NCI-H1105 treated with DMSO at 0.1 percent for 48 hours (cell line): Measurements from ENCODE around the gene JMJD7.

ENCODE experiments used
- DNase-seq: peaks from one replicate; lab custom pipeline; 2025; lab: John Stamatoyannopoulos, UW

JMJD7 gene

DNA sequence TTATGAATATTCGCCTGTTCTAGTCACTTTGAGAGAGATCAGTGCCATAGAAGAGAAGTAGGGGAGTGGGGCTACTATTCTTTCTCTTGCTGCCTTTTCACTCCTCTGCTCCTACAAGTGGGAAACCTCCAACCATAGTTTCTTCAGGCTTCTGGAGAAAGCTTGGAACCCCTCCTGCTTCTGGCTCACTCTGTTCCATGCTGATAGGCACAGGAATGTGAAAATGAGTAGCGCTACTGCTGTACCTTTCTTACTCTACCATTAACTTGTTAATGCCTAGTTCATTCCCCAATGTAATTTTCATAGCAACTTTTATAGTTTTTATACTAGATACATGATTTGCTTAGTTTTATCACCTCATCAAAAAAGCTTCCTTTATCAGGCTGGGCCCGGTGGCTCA lies 26.7 kb upstream of the JMJD7 start:
- no peak for DNase-seq

DNA sequence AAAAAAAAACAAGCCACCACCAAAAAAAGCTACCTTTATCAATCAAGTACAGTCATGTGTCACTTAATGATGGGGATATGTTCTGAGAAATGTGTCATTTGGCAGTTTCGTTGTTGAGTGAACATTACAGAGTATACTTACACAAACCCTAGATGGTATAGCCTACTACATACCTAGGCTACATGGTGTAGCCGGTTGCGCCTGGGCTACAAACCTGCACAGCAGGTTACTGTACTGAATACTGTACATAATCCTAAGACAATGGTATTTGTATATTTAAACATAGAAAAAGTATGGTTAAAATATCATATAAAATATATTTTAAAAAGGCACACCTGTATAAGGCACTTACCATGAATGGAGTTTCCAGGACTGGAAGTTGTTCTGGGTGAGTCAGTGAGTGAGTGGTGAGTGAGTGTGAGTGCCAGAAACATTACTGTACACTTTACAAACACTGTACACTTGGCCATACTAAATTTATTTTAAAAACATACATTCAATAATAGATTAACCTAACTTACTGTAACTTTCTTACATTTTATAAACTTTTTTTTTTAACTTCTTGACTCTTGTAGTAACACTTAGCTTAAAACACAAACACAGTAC lies 25.9 kb upstream of the JMJD7 start:
- DNase-seq: no peak

GRCh38 chr15:41804361-41804760 lies 23.5 kb upstream of the JMJD7 start:
- DNase-seq: no peak

DNA sequence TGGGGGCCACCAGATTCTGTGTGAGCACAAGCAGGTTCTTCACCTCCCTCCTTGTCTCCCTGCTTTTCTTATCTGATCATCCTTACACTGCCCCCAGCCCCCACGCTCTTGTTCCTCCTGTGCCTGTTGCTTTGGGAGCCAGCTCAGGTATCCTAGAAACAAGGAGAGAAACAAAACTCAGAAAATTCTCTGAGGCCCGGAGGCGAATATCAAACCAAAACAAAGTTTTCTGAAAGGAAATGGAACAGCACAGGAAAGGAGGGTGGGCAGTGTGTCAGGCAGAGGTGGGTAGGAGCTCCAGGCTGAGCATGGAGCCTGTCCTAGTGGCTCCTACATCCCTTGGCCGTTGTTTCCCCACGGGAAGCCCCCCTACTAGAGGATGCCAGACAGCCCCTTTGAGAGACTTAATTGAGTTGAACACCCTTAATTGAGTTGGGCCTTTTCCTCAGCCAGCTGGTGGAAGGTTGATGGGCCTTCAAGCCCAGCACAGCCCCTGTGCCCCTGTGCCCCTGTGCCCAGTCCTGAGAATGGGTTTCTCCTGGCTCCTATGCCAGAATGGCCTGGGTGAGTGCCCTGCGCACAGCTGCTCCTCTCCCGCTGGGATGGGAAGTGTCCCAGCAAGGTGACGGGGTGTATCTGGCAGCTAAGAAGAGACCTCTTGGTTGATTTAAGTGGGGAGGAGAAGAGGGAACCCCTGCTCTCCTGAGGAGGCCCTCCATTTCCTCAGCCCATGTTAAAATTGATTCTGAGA lies 22.8 kb upstream of the JMJD7 start:
- no peak for DNase-seq

DNA sequence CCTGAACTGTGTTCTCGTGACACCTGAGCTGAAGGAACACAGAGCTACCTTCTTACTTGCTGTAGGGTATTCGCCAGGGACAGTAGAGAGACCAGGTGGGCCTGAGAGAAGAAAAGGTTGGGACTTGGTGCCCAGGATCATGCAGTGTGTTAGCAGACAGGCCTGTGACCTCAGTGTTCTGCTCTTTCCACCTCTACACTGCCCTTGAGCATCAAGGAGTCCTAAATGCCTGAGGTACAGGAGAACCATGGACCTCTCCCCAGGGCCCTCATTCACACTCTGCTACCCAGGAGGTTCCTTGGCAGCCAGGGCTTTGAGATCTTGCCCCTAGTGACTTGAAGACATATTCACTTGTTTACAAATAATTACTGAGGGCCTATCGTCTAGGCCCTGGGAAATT lies 22.2 kb upstream of the JMJD7 start:
- no peak for DNase-seq

DNA sequence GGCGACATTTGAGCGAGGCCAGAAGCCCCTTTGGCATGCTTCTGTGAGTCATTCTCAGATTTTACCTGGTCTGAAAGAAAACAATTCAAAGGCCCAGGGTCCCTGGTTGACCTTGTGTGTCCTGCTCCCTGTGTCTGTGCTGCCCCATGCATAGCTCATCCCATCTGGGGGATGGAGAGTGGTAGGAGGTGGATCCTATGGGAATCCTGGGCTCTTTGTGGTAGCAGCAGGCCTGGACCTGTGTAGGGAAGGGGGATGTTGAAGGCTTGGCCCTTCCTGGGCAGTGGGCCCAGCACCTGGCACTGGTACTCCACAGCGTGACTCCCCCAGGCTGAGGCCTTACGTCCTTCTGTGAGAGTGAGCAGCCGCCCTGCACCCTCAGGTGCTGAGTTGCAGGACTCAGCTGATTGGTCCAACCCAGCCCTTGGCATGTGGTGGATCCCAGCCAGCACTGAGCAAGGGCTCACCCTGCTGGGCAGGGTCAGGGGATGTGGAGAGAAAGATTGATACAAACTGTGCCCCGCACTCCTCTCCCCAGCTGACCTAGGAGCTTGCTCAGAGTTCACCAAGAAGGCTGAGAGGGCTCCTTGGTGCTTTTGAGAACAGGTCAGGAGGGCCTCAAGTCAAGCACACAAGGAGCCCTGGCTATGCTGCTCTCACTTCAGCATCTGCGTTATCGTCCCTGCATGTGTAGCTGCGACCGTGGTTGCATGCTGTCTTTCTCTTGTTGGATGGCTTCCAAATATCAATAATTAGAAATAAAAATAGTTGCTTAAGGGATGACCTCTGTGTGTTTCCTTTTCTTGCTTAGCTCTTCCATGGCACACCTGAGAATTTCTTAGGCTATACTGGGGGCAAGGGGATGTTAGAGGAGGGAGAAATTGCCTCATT lies 21.4 kb upstream of the JMJD7 start:
- DNase-seq: peak; percentile 18

DNA sequence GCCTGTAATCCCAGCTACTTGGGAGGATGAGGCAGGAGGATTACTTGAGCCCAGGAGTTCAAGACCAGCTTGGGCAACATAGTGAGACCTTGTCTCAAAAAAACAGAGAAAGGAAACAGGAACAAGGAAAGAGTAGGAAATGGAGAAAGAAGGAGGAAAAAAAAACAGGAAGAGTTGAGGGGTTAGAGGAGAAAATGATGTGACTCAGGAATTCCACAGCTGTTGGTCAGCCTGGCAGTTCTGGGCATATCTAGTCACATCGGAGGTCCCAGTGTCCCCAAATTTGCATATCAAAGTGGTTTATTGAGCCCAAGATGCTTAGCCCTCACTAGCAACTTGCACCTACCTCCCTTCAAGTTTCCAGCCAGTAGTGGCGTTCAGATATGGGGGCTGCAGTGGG lies 18.8 kb upstream of the JMJD7 start:
- DNase-seq: no peak

DNA sequence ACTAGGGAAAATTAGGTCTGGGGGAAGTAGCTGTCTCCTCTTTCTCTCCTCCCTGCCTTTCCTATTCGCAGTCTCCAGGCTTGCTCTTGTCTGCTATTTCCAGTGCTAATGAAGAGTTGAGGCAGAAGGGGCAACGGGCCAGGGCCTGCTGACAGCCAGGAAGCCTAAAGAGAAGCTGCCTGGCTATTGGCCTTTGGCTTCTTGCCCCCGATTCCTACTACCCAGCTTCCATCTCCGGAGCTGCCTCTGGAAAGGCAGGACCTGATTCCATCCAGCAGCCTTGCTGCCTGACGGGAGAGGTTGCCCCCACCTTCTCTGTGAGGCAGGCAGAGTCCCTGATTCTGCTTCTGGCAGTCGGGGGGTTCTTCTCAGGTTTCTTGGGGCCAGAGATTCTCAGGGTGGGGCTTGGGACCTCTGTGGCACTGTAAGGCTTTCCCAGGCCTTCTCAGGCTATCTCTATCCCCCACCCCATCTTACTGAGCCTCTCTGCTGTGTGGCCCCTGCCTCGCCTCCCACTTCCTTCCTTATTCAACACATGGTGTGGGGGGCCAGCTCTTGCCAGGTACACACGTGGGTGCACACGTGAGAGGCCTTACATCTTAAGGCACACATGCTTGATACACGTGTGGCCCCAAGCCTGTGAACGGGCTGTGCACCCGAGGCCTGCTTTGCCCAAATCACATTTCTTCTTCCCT lies 18.2 kb upstream of the JMJD7 start:
- no peak for DNase-seq

GRCh38 chr15:41810651-41811431 lies 17.1 kb upstream of the JMJD7 start:
- DNase-seq: no peak

DNA sequence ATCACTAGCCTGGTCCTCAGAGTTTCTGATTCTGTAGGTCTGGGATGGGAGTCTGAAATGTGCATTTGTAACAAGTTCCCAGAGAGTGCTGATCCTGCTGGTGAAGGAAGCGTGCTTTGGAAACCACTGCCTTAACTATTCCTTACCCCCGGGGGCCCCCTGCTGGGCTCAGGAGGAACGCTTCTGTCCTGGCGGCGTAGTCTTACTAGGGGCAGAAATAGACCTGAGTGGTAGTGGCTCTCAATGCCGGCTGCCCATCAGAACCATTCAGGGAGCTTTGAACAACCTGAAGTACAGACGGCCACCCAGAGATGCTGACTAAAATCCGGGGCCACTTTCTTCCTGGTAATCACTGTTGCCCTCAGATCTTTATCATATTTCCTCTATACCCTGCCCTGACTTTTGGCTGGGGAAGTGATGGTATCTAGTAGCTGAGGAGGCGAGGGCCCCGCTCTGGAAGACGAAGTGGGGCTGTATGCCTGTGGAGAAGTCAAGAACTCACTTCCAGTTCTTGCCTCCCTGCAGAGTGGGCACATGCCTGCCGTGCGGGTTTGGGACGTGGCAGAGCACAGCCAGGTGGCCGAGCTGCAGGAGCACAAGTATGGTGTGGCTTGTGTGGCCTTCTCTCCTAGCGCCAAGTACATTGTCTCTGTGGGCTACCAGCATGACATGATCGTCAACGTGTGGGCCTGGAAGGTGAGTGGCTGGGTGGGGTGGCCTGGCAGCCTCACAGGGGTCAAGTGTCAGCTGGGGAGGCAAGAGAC lies 16.3 kb upstream of the JMJD7 start:
- DNase-seq: peak; percentile 44

GRCh38 chr15:41812820-41813375 lies 15.0 kb upstream of the JMJD7 start:
- no peak for DNase-seq

DNA sequence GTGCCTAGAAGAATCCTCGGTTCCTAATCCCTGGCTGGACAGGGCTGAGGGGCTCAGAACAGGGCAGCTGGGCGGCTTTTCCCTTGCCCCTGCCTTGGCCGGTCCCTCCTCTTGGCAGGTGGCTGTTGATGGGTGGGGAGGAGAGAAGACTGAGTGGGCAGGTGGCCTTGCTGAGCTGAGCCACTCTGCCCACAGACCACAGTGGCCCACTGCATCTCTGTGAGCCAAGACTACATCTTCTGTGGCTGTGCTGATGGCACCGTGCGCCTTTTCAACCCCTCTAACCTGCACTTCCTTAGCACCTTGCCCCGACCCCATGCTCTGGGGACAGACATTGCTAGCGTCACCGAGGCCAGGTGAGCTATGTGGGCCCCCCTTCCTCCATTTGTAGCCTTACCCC lies 14.5 kb upstream of the JMJD7 start:
- DNase-seq: no peak

DNA sequence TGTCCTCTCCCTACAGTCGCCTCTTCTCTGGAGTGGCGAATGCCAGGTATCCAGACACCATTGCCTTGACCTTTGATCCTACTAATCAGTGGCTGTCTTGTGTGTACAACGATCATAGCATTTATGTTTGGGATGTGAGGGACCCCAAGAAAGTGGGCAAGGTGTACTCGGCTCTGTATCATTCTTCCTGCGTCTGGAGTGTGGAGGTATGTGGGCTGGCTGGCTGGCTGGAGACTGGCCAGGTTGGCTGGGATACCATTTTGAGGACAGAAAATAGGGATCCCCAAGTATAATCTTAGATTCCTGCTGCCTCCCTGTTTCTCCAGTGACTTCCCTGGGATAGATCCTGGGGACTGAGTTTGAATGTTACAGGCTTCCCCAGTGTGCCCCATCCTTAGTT lies 13.4 kb upstream of the JMJD7 start:
- no peak for DNase-seq

DNA sequence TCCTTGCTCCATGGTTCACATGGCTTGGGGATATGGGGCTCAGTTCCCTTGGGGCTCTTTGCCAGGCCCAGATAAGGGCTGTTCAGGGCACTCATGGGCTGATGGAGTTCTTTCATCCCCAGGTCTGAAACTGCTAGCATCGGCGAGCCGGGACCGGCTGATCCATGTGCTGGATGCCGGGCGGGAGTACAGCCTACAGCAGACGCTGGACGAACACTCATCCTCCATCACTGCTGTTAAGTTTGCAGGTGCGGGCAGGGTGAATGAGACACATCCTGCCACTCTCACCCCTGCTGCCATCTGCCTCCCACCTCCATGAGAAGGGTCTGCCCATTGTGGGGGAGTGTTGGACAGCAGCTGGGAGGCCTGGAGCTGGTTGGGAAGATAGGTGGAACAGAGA lies 11.1 kb upstream of the JMJD7 start:
- no peak for DNase-seq

DNA sequence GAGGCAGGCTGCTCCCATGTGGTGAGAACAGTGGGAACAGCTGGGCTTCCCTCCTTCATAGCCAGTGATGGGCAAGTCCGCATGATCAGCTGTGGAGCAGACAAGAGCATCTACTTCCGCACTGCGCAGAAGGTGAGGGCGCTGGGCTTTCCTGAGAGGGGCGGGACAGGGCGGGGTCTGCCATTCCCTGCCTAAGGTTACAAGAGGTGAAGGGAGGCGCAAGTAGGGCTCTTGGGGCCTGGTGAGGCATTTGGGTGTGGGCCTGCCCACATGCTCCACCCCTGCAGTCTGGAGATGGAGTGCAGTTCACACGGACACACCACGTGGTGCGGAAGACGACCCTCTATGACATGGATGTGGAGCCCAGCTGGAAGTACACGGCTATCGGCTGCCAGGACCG lies 10.6 kb upstream of the JMJD7 start:
- DNase-seq: no peak

- no peak for DNase-seq
Measured at GRCh38 chr15:41817781-41818180, 10.1 kb upstream of the JMJD7 start.

- no peak for DNase-seq
Measured at GRCh38 chr15:41819455-41820050, 8.3 kb upstream of the JMJD7 start.

DNA sequence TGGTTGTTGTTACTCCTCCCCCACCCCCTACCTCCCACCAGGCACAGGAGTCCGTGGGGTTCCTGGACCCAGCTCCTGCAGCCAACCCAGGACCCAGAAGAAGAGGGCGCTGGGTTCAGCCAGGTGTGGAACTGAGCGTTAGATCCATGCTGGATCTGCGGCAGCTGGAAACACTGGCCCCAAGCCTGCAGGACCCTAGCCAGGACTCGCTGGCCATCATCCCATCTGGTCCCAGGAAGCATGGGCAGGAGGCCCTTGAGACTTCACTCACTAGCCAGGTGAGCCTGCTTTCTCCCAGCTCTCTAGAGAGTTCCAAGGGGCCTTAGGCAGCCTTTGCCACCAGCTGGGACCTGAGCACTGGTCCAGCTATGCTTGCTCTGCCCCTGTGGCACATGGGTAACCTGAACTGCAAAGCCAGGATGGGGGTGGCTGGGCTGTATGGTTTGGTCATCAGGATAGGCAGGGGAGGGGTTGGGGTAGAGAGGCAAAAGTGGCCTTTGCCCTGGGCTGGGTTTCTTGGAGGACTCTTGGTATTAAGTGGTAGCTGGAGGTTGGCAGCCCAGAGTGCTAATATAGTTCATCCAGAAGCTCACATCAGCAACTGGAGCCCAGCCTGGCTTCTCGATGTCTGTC lies 7.0 kb upstream of the JMJD7 start:
- no peak for DNase-seq

- DNase-seq: no peak
Measured at GRCh38 chr15:41821831-41822230, 6.1 kb upstream of the JMJD7 start.

DNA sequence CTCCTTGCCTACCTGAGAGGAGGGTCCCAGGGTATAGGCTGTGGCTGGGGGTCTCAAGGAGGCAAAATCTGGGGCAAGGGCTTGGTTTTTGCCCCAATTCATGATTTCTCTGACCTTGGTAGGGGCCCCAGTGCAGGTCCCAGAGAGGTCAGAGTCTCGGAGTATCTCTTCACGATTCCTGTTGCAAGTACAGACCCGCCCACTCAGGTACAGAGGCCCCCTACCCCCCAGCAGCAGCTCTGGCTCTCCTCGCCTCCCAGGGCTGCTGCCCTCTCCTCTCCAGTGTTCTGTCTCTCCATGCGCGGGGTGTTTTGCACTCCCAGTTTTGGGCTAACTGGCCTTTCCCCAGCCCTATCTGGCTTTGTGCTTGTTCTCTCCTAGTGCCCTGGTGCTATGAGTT lies 5.4 kb upstream of the JMJD7 start:
- no peak for DNase-seq
